HG03558 (cell line): ENCODE results near the gene SHMT2.
A peak's percentile ranks its signal among the peaks of the same experiment; 100 is the strongest.
"Not testable (repeated sequence)": the region's sequence is repeated elsewhere in the genome, so short reads cannot be mapped to it uniquely, and the experiment has no call there.

Experiments used
- ATAC-seq: cut with Tn5 transposase; IDR thresholded peaks from one replicate; pipeline ENCODE4 v1.9.1; 2021; ENCODE audit warnings: moderate number of reproducible peaks; ENCODE audit not compliant: unreplicated experiment; ENCODE audit errors: extremely low read depth

SHMT2 gene

DNA sequence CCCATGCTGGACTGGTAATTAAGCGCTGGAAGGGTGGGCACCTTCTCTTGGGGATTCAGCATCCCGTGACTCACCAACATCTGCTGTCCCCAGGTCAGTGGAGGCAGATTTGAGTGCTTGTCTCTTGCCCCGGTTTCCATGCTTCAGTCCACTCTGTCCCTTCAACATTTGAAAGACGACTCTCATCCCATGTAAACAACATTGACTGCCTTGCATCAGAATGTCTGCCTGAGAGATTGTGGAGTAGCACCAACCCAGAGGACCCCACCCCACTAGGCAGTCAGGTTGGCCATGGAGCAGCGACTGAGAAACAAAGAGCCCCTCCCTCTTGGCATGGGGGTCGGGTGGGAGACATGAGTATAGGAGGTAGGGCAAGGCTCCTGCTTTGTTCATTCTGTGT is 26.4 kb downstream of the SHMT2 start:
- no peak for ATAC-seq

GRCh38 chr12:57258977-57259970 is 29.8 kb downstream of the SHMT2 start:
- ATAC-seq = no peak

DNA sequence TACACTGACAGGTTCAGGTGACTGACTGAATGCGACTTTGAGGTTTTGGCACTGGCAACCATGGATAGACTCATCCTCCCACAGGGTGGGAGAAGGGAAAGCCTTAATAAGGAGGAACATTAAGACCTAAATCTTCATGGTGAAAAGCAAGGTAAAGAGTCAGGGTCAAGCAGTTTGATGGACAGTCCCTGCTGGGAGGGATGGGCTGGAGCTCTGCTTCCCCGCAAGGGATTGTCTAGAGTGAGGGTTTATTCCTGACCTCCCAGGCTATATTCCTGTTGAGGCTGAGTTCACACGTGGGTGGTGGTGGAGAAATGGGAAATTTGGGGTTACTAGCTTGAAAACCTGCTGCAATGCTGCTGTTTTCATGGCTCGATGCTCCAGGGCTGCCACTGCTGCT is 30.9 kb downstream of the SHMT2 start:
- ATAC-seq = no peak

DNA sequence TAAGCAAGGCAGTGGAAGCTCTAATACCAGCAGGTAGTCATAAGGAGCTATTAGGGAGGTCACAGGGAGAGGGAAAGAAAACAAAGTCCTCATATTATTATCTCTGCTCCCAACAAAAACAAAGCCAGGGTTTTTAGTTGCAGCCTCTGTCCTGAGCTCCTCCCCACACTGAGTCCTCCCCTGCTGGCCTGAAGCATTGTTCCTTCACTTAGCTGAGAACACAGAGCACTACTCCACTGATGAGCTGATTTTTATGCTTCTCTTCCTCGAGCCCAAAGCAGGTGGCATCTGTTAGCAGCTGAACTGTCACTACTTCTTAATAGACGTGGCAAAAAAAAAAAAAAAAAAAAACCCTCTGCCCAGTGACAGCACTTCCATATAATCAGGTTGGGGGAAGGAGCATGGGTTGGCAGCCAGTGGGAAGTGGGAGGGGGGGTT is 31.9 kb downstream of the SHMT2 start:
- ATAC-seq = no peak

DNA sequence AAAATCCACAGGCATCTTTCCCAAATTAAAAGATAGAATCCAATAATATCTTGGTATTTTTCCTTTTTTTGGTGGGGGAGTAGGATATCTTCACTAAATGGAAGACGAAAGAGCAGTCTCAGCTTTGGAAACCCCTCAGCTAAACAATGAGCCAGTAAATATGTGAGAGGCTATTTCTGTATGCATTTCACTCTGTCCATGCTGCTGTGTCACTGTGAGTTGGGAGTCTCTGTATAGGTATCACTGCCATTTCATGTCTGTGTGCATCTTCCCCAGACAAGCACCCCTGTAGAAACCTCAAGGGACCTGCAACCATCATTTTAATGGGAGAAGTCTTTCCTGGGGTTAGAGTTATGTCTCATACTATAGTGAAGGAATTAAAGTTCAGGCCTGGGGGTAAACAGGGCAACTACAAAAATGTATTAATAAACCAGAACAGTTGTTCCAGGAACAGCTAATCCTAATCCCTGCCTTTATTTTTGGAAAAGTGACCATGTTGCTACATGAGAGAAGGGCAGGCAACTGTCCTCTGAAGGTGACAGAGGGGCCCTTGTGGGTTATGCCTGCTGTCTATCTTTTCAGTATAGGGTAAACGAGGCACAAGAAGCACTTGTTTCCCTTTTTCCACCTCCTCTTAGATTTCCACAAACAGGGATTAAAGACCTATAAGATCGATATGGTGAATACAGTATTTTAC is 32.8 kb downstream of the SHMT2 start:
- no peak for ATAC-seq

DNA sequence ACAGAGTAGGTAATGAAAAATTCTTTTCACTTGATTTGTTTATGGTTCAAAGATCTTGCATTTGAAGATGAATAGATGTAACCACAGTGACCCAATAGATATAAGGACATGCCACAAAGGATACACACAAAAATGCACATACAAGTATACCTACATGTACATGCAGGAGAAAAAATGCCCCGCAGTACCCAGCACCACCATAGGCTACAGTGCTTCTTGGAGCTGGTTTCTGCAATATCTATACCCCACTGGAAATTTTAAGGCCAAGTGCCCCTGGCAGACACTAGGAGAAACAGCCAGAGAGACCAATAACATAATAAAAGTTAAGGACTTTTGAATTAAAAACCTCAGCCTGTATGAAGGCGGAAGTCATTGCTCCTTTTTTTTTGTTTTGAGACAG is 33.6 kb downstream of the SHMT2 start:
- no peak for ATAC-seq

GRCh38 chr12:57266681-57267080 is 37.2 kb downstream of the SHMT2 start:
- ATAC-seq = no peak

DNA sequence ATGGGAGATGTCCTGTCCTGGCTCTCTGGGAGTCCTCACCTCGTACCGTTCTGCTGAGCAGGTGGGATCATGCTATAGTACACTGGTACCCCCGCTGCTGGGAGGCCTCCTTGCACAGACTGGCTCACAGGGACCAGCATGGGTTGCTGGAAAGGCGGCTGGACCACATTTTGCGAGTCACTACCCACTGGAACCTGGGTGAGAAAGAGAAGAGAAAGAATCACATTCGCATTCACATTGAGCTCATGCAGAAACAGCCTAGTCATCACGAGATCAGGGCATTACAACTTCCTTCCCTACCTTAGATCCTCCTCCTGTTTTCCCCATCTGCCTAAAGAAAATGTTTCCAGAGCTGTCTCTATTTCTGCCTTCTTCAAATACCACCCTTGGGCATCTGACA is 38.8 kb downstream of the SHMT2 start:
- no peak for ATAC-seq

GRCh38 chr12:57270966-57271470 is 41.5 kb downstream of the SHMT2 start:
- ATAC-seq = no peak

DNA sequence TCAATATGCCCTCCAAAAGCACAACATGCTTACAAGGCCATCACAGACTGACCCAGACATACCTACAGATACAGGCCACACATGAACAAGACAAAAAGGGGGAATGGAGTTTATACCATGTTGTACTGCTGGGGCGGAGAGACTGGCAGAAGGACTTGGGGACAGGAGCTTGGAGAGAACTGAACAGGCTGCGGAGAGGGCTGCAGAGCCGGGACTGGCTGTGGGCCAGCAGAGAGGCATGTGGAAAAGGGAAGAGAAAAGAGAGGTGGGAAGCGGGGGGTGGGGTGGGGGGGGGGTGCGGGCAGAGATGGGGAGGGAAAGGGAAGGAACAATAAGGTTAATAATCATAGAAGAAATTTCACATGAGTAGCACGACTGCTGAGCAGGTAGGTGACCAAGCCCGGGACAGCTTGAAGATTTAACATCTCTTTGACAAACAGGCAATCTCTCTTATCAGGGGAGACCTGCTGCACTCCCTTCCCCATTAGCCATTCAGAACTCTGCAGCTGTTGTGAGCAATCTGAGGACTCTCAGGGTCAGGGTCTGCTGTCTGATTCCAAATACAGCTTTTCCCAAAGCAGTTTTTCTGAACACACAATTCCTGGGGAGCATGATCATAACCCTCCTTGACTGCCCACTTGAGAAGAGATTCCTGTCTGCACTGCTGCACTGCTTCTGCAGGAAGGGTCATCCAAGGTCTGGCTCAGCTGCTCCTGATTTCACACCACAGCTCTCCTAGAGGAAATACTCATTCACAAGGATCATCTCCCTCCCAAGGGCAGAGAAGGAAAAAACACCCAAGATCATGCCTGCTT is 43.0 kb downstream of the SHMT2 start:
- no peak for ATAC-seq

DNA sequence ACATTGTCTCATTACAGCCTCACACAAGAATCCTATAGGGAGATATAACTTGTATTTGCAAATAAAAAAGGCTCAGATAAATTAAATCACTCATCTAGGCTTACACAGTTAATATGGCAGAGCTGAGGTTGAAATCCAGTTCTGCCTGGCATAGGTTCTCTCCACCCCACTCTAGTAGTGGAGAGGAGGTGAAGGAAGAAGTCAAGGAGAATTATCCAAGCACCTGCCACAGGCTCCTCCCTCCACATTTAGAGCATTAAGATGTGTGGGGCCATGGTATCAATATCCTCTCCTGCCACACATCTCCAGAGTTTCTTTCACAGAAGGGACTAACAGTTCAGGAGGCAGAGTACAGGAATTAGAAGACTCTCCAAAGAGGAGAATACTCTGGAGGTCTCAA is 44.0 kb downstream of the SHMT2 start:
- ATAC-seq = no peak

GRCh38 chr12:57276233-57276632 is 46.7 kb downstream of the SHMT2 start:
- ATAC-seq = not testable (repeated sequence)

- ATAC-seq = no peak
These were observed 47.5 kb downstream of the SHMT2 start for GRCh38 chr12:57276935-57277563.

- no peak for ATAC-seq
These were observed 49.2 kb downstream of the SHMT2 start for GRCh38 chr12:57278465-57279381.

GRCh38 chr12:57280211-57281062 is 50.9 kb downstream of the SHMT2 start:
- ATAC-seq = peak; percentile 77

- not testable (repeated sequence) for ATAC-seq
These were observed 52.6 kb downstream of the SHMT2 start for GRCh38 chr12:57282073-57282472.
